SKM-1 (cell line): ENCODE results near the gene LRMDA.

Source experiments
- DNase-seq: peaks from one replicate; lab custom pipeline; 2025; ENCODE audit not compliant: unreplicated experiment; lab: John Stamatoyannopoulos, UW

LRMDA gene

DNA sequence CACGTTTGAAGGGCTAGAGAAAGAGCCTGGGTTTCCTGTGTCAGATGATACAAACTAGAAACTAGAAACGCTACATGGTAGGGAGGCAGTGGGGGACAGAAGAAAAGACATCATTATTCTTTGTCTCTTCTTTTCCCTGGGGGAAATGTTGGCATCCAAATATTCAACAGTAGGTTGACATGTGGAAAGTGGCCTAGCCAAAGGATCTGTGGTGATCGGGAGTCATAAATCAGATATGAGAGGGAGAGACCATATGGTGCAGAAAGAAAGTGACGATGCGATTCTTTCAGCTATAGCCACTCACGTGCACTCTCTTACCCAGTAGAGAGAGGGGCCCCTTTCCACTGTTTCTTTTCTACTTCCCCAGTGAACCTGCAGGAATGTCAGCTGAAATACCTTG lies 964.7 kb downstream of the LRMDA start:
- DNase-seq: no peak

DNA sequence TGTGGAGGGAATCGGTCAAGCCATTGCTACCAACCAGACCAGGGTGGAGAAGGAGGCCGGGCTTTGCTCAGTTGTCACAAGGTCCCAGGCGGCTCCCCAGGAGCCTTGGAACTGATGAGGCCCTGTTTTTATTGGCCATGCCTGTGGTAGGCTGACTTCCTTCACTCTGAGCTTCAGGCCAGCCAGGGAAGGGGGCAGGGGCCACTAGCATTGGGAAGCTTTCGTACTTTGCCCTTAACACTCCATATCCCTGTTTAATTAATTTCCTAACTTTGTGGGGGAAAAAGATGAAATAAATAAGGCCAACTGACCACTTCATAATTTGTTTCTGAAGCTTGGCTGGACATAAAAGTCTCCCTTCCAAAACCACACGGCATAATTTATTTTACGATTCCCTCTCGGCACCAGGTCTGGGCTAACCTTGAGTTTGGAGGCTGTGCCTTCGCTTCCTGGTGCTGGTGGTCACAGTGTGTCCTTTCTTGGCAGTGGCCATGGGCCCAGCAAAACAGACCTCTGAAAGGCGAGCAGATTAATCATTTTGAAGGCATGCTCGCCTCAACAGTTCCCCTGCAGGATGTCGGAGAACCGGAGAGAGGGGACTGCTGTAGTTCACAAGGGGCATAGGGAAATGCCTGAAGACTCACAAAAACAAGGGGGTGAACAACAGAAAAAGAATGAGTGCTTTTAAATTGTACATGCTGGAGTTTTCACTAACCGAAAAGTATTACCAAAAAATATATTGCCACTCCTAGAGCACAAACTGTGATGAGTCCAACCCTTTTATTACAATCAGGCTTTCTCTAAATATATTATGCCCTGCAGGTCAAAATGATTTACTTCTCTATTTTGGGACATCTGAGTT lies 966.0 kb downstream of the LRMDA start:
- no peak for DNase-seq

DNA sequence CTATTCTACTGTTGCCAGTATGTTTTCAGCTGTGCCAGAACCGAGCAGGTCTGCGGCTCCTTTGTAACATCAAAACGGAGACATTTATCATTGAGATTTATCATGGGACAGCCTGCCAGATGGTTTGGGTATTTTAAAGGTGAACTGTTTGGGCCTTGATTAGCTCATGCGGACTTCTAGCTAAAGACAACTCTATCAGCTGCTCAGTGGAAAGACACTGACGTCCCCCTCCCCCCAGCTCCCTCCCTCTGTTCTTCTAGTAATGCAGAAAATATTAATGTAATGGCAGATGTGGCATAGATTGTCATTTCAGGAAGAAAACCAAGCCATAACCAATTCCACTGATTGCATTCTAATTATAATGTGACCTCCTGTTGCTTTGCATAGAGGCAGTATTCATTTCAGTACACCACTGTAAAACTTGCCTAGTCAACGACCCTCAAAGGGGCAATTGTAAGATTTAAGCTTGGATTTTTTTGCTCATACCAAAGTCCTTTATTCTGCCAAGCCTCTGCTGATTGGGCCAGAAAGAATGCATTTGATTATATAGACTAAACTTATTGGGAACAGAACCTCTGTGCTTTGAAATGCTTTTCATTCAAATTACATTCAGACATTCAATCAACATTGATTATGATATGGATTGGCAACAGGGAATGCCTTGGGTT lies 966.8 kb downstream of the LRMDA start:
- DNase-seq: no peak

DNA sequence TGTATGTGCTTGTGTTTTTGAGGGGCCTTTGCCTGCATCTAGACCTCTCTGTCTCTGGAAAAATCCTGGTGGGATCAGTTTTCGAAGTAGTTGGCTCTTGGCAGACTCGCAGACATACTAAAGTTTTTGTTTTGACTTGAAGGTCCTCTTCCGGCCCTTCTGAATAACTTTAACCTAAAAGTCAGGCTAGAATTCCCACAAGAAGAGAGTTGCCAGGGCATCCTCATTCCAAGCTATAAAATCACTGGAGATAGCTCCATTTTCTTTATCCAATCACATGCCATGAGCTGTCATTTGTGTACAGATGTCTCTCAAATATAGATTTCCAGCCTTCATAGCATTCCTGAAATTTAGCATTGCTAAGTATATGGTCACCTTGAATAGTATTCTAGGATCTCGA lies 967.8 kb downstream of the LRMDA start:
- no peak for DNase-seq

DNA sequence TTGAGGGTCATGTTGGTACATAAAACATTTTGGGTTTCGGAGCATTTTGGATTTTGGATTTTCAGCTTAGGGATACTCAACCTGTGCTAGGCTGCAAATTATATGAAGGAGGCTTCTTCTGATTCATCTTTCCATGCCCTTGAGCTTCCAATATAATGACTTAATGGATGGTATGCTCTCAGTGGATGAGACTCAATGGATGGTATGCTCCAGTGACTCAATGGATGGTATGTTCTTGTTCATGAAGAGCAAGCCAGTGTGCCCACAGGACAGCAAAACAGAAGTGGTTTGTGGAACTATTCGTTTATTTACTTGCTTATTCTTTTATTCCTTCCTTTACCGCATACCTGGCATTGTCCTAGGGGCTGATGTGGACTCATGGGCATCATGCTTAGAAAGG lies 969.6 kb downstream of the LRMDA start:
- DNase-seq: no peak

DNA sequence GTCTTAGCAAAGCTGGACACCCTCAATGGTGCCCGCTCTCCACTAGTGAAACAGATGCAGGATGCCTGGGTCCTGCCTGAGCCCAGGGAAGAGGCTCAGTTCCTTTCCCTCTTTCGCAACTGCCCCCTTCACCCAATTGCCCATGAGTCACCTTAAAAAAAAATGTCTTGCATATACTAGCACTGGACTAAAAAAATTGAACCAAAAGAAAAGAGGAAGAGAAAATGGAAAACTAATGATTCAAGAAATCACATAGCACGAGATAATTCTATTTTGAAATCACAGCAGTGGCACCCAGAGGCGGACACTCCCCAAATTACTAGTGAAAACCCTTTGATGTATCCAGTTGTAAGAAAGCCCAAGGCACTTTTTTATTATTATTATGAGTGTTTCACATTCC lies 972.5 kb downstream of the LRMDA start:
- peak; percentile 32 for DNase-seq

DNA sequence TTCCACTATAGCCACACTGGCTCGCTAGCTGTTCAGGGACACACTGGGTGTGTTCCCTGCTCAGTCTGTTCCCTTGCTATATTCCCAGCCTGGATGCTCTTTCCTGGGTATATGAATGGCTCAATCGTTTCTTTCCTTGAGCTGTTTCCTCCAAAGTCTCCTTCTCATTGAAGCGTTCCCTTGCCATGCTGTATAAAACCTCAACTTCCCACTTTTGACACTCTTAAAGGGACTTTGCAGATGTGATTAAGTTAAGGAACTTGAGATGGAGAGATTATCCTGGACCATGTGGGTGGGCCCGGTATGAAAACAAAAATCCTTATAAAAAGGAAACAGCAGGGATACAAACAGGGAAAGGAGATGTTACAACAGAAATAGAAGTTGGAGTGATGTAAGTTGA lies 973.1 kb downstream of the LRMDA start:
- DNase-seq: no peak

DNA sequence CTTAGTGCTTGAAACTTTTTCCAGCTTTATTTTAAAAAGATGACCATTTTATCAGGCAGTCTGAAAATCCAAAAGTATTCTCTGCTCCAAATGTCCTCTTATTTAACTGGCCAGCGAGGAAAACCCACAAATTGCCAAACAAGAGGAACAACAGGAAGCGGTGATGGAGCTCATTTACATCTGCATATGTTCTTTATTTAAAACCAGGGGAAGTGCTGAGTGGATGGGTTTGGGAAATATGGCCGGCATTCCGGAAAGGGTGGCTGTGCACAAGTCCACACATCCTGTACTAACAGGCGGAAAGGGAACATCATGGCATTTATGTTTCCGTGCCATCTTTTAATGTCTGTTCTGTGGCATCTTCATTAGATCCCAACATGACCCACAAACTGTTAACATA lies 974.5 kb downstream of the LRMDA start:
- no peak for DNase-seq

DNA sequence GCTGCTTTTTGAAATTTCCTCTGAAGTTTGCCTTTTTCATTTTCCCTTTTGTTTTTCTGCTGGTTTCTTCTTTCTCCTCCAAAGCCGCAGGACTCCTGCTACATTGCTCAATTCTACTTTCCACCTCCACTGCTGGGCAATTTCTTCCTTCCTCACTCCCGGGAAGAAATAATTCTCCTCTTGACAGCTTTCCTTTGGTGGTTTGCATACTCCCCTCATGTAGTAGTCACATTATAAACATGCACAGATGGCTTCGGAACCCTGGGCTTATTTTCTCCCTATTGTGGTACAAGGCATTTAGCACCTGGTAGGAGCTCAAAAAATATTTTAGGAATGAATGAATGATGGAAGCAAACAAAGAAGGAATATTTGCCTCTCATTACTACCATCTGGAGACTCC lies 977.2 kb downstream of the LRMDA start:
- no peak for DNase-seq

DNA sequence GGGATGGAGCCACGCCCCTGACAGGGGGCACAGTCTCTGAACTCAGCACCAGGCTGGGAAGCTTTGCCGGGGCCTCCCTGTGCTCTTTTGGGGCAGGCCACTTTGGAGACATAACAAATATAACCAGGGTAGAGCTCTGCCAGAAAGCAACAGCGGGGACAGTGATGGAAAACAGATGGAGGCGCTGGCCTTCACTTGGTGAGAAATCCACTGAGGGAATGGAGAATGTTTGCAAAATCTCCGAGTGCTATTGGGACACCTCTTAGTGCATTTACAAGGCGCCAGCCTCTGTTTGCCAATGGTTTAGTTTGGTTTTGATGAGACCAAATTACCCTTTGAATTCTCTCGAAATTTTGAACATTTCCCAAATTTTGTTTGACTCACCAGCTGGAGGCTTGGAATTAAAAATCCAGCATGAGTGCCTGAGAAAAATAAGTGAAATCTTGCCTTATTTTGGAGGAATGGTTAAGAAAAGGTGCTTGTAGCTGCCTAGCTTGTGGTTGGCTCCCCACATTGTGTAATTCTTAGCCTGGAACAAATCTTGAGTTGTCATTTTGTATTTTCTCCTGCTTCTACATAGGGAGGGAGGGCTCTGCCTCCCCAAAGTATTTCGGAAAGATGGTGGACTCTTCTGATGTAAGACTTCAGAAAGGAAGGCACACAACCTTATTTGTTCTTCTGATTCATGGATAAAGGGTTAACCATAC lies 980.5 kb downstream of the LRMDA start:
- no peak for DNase-seq

DNA sequence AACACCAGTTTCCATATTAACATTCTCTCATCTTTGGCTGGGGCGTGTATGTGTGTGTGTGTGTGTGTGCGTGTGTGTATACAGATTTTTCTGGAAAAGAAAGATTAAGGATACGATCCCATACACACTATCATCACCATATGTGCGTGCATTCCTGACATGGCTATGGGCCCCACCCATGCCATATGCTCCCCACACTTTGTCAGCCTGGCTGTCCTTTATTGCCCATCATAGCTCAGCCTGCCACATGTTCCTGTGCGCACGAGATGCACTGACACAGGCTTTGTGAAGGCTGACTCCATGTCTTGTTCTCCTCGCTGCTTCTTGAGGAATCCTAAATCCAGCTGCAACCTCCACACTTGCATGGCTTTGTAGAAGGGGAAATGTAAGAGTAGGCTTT lies 984.1 kb downstream of the LRMDA start:
- no peak for DNase-seq

DNA sequence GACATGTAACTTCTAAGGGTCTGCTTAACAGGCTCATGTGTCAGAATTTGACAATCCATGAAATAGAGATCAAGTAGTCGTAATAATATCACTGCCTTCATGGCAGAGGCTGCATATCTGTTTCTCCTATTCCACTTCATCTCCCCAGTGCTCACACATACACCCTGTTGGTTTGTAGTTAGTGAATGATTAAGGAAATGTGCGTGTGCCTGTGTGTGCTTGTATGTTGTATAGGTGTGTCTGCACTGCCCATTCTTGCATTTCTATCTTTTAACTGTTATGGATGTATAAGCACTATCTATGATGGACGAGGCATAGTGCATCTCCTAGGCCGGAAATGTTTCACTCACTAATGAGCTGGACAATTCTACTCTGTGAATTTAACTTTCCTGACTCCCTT lies 985.2 kb downstream of the LRMDA start:
- no peak for DNase-seq

DNA sequence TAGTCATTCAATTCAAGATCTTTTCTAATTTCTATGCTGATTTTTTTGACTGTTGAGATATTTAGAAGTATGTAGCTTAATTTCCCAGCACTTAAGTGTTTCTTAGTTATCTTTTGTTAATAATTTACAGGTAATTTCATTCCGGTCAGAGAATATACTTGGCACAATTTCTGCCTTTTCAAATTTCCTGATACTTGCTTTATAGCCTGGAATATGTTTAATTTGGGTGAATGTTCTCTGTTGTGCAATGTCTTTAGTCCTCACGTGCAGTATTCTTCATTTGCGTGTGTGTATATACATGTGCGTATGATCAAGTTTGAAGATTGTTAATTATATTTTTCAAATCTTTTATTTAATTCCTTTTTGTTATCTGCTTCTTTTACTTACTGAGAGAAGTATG lies 989.3 kb downstream of the LRMDA start:
- DNase-seq: no peak

DNA sequence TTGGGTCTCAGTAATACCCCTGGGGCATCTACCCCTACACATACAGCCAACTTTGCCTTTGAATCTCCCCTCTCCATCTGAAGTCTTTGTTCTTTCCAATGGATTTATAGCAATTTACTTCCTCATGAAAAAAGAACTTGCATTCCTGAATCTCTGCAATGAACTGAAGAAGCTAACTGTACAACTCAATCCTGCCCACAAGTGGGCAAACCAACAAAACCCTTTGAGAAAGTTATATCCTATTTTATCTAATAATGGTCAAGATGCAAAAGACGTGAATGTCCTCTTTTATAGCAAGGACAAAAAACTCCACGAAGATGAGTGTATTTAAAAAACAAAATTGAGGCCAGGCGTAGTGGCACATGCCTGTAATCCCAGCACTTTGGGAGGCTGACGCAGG lies 991.3 kb downstream of the LRMDA start:
- no peak for DNase-seq

DNA sequence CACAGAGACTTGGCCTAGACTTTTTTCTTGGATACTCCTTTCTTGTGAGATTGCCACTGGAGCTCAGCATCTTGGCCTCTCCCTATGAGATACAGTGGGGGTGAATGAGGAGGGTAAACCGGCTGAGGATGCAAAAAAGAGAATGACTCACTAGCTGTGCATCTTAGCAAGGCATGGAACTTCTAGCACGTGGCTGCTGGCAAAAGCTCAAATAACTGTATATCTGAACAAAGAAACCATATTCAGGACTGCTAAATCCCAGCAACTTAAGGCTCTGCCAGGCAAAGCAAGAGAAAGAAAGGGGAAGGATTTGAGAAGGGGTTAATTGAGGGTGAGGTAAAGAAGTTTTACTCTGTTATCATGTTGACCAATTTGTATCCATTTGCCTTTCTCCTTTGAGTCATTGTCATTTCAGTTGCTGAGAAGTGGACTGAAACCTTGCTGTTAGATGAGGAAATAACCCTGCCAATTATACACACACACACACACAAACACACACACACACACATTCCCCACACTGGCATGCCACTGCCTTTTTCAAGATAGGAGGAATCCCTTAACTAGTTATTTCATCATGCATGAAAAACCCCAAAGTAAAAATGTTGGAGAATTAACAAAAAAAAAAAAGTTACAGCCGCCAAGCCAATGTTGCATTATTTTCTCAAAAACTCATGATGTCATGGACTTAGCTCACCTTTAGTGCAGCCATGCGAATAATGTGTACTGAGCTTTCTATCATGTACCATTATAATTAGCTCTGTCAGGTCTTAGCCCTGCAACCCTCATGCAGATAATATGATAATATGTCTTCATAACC lies 997.3 kb downstream of the LRMDA start:
- no peak for DNase-seq

DNA sequence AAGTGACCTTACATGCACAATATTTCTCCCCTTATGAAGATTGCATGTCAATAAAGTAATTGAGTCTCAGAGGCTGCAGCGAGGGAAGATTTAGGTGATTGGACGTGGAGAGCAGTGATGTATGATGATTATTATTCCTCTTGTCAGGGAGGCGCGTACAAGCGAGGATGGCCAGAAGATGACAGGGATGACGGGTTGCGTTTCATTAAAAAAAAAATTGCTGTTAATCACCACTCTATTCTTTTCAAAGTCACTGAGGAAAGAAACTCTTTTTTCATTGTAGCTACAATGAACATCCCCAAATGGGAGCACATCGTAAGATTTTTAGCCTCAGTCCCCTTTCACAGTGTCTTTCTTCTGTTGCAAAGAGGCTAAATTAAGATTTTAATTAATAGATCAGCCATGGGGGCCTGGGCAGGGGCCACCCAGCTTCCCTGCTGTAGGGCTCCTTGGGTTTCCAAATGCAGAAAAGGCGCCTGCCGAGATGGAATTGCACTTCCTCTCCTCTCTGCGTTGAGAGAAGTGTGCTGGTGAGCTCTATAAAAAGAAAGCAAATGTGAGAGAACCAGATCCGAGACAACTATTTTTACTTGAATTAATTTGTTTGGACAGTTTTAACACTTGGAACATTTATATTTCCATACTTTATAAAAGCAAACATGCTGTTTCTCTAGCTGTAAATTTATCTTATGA lies 998.1 kb downstream of the LRMDA start:
- no peak for DNase-seq

DNA sequence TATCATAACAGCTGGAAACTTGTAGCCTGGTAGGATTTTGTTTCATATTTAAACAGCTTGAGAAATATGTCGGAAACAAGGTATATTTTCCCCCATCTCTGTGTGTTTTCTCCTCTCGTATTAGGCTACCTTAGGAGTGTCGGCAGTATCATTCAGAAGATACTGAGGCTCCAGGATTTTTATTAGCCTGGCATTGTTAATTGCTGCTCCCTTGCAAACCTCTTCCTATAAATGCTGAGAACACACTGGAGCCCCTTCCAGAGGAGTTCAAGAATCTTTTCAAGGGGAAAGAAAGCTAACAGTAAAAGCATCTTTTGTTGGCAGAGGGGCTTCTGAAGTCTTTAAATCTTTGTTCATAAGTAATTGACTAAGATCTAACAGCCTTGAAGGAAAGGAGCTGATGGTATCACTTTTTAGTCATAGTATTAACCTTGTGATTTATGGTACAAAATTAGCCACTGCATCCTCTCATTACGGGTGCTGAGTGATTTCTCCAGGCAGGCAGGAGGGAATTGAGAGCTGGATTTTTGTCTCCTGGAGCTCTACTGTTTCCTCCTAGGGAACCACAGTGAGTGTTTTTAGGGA lies 998.7 kb downstream of the LRMDA start:
- DNase-seq: no peak

DNA sequence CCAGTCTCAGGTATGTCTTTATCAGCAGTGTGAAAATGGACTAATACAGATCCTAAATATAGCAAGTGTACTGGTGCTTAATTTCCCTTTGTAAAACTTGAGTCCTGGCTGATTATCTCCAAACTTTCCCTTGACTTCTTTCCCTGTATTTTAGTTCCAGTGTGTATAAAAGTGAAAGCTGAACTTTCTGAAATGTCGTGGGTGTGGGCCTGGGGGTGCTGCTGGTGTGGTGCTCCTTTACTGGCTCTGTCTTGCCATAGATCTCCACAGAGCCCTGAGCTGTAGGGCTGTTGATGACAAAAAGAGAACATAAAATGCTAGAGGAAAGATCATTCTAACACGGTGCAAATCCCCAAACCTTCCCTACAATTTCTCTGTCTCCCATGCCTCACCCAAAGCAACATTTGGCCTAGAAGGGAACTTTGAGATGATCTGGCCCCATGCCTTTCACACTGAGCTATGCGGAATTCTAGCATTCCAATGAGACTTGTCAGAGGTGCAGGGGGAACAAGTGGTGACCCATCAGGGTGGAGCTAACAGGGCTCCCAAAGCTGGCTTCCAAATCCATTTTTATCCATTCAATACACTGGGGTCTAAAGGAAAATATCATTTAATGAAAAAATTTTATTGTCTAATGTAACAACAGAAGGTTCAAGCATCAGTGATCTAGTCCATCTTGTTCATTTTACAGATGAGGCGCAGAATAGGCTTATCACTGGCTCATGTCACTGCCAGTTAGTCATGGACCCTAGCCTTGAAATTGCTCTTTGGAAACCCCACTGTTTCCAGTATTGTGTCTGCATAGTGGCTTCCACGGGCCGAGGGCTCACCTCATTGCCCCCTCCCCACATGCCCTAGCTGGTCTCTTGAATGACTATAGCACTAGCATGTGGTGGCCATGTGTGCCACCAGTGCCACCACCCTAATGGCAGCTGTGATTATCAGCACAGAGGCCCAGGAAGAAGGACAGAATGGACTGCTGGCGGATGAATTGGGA lies 1000.9 kb downstream of the LRMDA start:
- no peak for DNase-seq
